GM19240 (cell line): Measurements from ENCODE around the gene IRF6.
"Not testable (repeated sequence)": the region's sequence is repeated elsewhere in the genome, so short reads cannot be mapped to it uniquely, and the experiment has no call there.

ENCODE experiments used
- DNase-seq: peaks from one replicate; pipeline ENCODE4 v3.0.0; 2011; ENCODE audit warnings: low spot score; ENCODE audit not compliant: insufficient read length

IRF6 gene

DNA sequence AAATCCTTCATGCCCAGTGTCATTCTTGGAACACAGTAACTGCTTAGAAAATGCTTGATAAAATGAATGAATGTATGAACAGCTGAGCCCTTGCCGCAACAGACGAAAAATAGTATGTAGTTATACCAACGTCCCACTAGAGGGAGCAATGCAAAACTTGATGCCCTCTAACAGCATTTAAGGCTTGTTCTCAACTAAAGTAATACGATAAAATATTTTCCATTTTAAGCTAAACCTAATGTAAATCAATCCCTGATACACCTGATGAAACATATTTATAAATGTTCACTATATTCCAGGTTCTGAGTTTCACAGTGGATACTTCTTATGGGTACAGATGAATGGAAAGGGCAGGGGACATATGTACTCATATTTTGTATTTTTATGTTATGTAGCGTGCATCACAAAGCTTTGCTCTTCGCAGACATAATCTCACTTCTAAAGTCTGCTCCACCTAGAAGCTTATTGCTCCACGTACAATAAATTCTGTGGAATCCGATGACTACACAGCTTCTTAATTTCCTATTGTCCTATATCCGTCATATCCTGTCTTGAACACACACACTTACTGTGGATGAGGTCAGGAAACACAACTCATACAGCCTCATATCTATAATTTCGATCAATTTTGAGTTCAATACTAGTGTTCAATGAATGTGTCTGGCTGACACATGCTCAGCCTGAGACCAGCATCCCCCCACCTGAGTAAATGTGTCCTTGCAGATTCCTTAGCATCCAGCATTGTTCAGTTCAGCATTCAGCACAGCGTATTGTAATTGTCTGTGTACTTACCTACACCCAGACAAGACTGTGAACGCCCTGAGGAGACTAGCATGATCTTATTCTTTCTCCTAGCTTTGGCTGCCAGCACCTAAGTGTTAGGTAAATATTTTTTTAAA lies 17.4 kb upstream of the IRF6 start:
- no peak for DNase-seq

DNA sequence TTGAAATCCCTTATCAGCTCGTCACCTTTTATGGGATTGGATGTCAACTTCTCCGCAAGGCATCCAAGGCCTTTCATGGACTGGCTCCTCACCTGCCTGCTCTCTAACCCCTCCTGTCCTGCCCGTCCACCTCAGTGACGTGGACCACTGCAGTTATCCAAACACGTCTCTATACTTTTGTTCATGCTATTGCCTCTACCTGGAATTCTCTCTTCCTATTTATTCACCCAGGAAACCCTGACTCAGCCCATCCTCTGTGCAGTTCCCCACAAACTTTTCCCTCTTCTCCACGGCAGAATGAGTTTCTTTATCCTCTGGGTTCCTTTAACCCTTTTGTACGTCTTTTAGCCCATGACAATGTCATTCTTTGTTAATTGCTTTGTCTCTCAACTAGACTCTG lies 16.8 kb upstream of the IRF6 start:
- DNase-seq, result no peak

DNA sequence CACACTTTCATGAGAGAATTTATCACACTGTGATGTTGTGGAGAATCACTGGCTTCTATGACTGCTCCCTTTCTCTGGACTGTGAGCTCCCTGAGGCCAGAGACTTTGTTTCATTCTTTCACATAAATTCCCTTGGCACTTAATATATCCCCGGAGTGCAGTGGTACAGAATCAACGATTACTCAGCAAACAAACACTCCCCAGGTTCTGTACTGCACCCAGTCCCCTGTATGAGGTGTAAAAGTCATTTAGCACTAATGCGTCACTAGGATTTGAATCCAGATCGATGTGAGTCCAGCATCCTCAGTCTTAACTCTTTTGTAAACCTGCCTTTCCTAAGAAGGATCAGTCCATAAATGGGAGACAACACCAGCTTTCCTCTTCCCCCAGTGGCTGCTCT lies 15.0 kb upstream of the IRF6 start:
- DNase-seq, result no peak

DNA sequence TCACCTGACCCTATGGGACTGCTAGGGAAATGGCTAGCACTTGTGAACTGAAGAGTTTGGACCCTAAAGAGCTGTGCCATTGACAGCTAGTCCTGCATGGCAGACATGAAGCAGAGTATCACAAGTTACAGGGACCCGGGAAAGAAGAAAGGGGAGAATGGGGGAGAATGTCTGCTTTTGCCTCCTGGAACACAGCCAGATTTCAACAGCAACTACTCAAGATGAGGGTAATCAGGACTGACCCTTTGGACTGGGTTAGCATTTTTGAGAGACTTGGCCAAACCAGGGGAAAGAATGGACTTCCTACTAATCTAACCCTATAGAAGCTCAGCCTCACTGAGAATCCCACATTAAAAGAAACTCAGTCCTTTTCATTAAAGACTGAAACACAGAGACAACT lies 13.1 kb upstream of the IRF6 start:
- no peak for DNase-seq

DNA sequence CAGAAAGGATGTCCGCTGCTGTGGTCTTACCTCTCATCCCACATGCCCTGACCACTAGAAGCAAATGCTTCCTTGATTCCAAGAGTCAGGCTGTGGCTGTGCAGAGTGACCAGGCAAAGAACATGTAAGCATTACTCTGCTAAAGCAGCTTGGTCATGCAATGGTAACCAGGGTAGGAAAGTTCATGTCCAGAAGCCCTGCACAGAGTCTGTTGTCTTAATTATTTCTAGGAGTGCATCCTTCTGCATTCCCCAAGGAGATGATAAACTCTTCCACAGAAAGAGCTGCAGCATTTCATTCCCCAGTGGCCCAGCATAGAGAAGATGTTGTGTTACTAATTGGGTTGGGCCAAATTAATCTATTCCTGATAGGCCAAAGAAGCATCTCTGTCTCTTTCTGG lies 11.7 kb upstream of the IRF6 start:
- no peak for DNase-seq

DNA sequence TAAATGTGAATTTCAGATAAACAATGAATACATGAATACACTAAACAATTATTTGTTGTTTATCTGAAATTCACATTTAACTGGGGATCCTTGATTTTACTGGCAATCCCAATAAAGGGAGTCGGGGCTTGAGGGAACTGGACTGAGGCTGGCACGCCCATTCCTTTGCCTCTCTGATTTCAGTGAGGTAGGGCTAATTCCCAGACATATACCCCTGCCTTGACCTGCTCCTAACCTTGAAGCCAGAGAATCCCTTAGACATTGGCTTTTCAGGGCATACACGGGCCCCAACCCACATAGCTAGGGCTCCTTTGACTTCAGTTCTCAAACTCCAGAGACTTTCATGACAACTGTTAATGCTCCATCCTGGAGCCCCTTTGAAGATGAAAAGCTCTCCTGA lies 11.0 kb upstream of the IRF6 start:
- no peak for DNase-seq

DNA sequence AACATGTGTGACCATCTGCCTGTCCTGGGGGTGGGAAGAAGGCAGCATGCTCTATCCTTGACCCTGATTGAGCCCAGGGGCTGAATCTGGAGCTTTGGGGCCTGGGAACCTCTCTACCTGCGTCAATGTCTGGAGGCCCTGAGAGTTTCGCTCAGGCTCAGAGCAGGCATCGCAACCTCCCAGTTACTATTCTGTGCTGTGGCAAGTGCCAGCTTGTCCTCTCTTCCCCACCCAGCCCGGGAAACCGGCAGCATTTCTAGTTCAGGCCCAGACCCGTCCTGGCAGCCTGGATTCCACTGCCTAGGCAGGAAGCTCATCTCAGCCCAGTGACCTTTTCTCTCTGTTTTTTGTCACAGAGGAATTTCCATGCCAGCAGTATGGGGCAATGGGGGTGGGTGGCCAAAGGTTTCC lies 10.0 kb upstream of the IRF6 start:
- no peak for DNase-seq

DNA sequence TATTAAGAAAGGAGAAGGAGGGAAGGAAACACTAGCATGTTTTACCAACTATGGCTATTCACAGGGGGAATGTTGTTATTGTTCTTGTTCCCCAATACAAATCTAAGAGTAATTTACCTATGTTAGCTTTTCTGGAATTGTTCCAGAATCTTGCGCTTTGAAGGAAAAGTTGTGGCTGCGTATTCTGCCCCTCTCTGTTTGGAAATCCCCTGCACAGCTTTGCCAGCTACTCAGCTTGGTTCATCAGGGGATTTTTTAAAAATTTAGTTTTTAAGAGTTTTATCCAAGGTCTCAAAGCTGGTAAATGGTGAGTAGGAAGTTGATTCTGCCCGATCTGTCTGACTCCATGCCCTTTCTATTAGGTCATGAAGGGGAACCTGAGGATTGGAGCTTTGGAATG lies 9.5 kb upstream of the IRF6 start:
- DNase-seq, result no peak

DNA sequence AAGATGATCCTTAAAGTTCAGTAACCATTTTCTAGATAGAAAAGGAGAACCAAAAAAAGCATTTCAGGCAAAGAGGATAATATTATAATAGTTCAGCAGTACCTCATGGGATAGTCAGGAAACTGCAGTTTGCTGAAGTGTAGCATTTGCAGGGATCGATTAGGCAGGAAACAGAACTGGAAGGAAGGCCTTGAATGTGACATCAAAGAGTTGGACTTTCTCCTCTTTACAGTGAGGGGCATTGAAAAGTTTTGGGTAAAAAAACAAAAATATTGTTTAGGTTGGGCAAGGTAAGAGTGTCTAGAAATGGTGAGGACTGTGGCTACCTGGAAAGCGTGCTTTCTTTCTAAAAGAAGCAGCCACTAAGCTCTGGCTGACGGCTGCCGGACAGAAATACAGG lies 8.0 kb upstream of the IRF6 start:
- DNase-seq, result no peak

DNA sequence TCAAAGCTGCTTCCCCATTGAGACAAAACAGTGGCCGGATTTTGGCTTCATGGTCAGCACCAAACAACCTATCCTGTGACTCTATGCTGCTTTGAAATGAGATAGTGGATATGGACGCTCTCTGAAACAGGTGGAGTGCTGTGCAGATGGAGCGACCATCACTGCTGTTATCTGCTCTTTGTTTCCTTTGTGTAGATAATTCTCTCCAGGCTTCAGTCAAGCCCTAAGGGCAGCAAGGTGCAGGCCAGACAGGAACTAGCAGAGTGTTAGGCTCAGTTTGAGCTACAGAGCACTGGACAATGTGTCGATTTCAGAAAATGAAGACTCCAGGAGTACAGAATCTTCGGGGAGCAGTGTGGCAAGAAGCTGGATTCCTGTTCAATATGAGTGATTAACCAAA lies 4.8 kb upstream of the IRF6 start:
- no peak for DNase-seq

DNA sequence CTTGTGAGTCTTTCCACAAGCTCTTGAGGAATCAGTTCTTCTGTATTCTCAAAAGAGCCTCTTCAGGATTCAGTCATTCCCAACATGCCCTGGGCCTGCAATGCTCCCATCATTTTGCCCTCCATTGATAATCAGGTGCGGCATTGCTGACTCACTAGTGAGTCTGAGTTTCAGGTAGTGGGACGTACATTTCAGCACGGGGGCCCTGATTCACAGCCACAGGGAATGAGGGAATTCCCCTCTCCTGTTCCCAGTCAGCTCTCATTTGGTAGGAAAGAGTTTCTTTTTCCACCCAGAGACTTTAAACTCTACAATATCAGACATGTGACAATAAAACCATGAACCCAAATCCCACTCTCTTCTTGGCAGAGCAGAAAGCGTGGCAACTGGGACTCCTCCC lies 3.7 kb upstream of the IRF6 start:
- DNase-seq, result no peak

DNA sequence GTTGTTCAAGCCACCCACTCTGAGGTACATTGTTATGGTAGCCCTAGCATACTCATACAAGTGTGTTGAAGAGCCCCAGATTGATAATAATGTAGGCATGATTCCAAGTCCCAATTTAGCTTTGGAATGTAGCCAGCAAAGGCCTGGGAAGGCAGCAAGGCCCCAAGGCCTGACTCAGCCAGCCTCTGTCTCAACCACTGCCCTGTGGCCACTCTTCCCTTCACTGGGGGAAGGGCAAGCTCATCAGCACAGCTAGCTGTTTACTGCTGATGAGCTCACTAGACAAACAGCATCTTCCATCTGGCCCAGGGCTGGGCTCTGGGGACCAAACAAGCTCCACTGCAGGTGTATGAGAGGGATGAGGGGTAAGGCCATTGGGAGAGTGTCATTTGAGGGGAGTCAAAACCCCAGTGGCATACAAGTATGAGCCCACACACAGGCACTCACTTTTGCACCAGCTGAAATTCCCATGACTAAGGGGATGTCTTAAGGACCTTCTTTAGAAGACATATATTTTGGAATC lies 2.2 kb upstream of the IRF6 start:
- DNase-seq, result no peak

DNA sequence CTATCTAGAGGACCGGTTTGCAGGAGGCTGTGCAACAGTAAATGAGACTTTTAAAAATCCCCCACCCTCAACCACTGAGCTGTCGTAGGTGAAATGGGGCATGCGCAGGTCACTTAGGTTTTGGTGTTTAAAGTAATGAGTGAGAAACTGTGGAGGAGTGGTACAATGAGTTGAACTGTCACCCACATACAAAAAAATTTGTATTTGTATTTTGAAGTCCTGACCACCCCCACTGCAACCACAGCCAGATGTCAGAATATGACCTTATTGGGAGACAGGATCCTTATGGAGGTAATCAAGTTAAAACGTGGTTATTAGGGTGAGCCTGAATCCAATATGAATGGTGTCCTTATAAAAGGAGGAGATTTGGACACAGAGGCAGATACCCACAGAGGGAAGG lies 1.6 kb upstream of the IRF6 start:
- no peak for DNase-seq

DNA sequence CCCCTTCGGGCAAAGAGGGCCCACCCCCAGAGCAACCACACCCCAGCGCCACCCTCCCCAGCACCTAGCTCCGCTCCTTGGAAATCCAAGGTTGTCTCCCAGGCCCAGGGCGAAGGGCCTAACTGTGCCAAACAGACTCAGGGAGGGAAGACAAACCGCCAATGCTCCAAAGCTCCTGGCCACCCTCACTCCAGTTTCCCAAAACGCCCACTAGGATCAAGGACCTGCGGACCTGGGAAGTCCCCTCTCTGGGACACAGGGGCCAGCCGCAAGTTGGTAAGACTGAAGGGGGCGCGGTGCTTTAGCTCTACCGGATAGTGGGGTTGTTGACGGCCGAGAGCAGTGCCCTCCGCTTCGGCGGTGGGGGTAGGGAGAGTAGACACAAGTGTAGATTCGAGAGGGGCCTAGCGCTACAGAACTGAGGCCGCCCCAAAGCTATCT lies 581 bp downstream of the IRF6 start:
- no peak for DNase-seq

DNA sequence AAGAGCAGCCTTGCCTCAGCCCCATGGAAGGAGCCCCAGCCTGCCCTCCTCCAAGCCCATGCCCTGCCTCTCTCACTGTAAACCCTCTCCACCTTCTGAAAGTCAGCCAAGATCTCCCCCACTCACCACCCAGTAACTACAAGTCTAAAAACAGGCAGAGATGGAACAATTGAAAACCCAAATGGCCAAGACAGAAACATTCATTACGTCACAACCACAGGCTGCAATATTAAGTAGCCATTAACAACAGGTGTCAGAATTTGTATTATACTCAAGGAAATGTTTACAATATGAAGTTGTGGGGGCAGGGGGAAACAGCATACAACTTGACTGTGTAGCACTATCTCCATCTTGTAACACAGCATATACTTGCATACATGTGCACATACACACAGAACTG lies 2.4 kb downstream of the IRF6 start:
- DNase-seq, result no peak

DNA sequence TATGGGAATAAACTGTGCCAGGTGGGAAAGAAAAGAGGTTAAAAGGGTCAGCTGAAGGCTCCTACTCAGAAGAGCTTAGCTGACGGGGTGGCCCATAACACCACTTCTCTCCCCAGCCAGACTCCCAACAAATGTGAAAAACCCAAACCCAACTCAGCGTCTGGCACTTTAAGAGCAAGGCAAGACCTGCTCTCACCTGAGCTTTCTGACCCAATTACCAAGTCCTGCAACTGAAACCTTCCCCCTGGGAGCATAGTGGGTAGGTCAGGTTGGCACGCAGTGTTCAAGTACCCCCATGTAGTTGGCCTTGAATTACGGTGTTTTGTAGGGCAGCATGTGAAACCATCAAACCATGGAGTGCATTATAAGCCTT lies 3.2 kb downstream of the IRF6 start:
- no peak for DNase-seq

DNA sequence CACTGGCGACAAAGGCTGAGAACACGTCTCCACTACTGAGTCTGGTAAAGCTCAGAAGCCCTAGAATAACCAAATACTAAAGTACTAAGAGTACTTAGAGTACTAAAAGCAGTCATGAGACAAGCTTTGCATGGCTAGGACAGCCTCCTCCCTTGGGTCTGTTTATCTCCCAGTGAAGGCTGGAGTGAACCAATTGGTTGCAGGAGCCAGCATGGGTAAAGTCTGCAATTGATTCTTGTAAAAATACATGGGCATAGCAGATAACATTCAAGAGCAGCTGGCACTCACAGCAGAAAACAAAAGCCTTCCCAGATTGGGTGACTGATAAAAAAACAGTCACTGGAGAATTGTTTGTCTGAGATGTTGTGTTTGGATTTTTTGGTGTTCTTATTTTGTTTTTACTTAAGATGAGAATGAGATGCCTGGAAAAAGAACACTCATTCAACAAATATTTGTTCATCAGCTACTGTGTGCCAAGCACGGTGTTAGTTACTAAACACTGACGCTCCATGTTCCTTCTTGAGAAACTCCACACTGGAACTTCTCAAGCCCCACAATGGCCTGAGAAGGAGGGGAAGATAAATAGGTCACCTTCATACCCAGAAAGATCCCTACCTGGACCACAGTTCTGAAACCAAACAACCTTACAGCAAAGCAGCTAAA lies 3.7 kb downstream of the IRF6 start:
- no peak for DNase-seq

DNA sequence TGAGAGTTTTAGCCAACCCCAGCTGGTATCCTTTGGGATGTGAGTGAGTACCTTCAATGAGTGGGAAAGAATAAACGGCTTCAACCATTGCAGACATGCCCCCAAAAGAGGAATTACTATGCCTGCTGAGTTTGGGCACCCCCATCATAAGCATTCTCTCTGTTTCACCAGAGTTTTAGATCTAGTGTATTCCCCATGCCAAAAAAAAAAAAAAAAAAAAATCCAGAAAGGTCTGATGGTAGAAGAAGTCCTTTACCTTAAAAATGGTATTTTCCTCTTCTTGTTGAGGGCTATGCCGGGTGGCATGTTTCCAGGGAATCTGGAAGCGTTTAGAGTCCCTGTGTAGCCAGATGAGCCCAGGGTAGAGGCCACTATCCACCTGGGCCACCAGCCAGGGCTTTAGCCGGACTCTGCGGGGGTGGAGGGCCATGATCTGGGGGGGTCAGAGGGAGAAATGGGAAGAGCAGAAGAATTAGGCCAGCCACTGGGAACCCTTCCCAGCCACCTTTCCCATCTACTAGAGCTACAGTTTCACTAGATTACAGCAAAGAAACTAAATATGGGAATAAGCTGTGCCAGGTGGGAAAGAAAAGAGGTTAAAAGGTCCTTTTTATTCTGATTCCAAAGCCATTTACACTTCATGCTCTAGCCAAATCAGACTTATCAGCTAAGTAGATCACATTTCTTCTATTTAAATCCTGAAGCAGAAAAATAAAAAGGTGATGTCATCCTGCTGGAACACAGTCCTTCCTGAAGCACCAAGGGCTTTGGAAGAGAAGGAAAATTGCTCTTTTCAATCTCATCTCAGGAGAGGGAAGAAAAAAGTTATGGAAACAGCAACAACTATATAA lies 4.7 kb downstream of the IRF6 start:
- no peak for DNase-seq

DNA sequence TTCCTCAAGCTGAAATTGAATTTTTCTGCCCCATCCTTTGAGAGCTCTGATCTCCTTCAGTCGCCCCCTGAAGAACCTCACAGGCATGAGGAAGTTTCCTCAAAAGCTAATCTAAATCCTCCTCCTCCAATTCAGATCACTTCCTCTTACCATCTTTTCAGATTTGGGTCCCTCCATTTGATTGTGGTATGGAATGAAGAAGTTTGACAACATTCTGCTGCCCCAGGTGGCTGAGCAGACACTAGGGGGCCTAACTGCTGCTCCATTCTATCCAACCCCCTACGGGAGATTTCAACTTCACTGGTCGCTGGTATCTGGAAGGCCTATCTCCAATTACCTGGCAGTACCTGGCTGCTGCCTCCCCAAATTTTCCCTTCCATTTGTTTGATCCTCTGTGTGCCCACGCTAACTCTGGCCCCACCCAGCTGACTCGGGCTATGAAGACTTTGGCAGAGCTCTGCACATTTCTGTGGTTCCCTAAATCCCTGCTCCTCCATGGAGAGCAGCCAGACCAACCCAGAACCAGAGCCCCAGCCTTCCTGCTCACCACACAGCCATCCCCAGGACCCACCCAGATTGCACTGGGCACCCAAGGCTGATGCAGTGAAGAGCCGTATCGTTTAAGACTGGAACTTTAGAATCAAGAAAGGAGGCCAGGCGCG lies 7.8 kb downstream of the IRF6 start:
- DNase-seq, result no peak

DNA sequence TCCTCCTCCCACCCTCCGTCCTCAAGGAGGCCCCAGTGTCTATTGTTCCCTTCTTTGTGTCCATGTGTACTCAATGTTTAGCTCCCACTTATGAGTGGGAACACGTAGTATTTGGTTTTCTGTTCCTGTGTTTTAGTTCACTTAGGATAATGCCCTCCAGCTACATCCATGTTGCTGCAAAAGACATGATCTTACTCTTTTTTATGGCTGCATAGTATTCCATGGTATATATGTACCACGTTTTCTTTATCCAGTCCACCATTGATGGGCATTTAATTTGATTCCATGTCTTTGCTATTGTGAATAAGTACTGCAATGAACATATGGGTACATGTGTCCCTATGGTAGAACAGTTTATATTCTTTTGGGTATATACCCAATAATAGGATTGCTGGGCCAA lies 12.2 kb downstream of the IRF6 start:
- DNase-seq, result not testable (repeated sequence)

DNA sequence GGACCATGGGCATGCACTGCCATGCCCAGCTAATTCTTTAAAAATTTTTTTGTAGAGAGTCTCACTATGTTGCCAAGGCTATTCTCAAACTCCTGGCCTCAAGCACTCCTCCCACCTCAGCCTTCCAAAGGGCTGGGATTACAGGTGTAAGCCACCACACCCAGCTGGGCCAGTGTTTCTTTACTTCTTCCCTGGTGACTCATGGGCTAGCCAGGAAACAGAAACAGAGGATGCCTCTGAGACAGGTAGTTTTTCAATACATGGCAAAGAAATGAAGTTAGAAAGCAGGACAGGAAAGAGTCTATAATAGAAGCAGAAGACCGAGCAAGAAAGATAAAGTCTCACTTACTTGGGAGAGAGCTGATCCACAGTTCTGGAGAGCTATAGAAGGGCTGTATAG lies 14.0 kb downstream of the IRF6 start:
- no peak for DNase-seq
